HTR-8/SVneo (cell line): ENCODE results near the gene ERBIN.
A peak's percentile ranks its signal among the peaks of the same experiment; 100 is the strongest.
"Not testable (repeated sequence)": the region's sequence is repeated elsewhere in the genome, so short reads cannot be mapped to it uniquely, and the experiment has no call there.

Source experiments
- DNase-seq: peaks from one replicate; pipeline ENCODE4 v3.0.0; 2011; ENCODE audit warnings: low spot score, mixed read lengths; ENCODE audit not compliant: insufficient read length
- FAIRE-seq: peaks from 2 replicates; lab custom pipeline; 2011; peaks lifted over from hg19 to GRCh38; lab: Jason Lieb, UNC

ERBIN gene

GRCh38 chr5:65952259-65952658 lies 25.9 kb downstream of the ERBIN start:
- no peak for FAIRE-seq
- no peak for DNase-seq

- FAIRE-seq (no peak), DNase-seq (no peak)
Observed at GRCh38 chr5:65954200-65954599, 27.8 kb downstream of the ERBIN start.

- FAIRE-seq, result no peak
- no peak for DNase-seq
Observed at GRCh38 chr5:65955746-65956145, 29.4 kb downstream of the ERBIN start.

GRCh38 chr5:65957703-65958102 lies 31.3 kb downstream of the ERBIN start:
- FAIRE-seq, DNase-seq: not testable (repeated sequence)

GRCh38 chr5:65961633-65962032 lies 35.3 kb downstream of the ERBIN start:
- no peak for FAIRE-seq
- peak; percentile 24 for DNase-seq

GRCh38 chr5:65967288-65968066 lies 41.1 kb downstream of the ERBIN start:
- no peak for FAIRE-seq
- DNase-seq, result no peak

- FAIRE-seq, result no peak
- DNase-seq, result no peak
Observed at GRCh38 chr5:65969539-65970393, 43.4 kb downstream of the ERBIN start.

GRCh38 chr5:65970481-65971367 lies 44.3 kb downstream of the ERBIN start:
- FAIRE-seq, result no peak

GRCh38 chr5:65971643-65972042 lies 45.3 kb downstream of the ERBIN start:
- DNase-seq (no peak), FAIRE-seq (no peak)

More at GRCh38 chr5:65970481-65971367, 44.3 kb downstream of the ERBIN start:
- no peak for DNase-seq

GRCh38 chr5:65972896-65973295 lies 46.5 kb downstream of the ERBIN start:
- not testable (repeated sequence) for DNase-seq, FAIRE-seq

- FAIRE-seq, result no peak
- no peak for DNase-seq
Observed at GRCh38 chr5:65978251-65978650, 51.9 kb downstream of the ERBIN start.

- FAIRE-seq (no peak), DNase-seq (no peak)
Observed at GRCh38 chr5:65981548-65981947, 55.2 kb downstream of the ERBIN start.

- DNase-seq, result no peak
- no peak for FAIRE-seq
Observed at GRCh38 chr5:65981969-65982619, 55.7 kb downstream of the ERBIN start.

GRCh38 chr5:65982635-65983034 lies 56.3 kb downstream of the ERBIN start:
- DNase-seq (no peak), FAIRE-seq (no peak)

- DNase-seq (no peak), FAIRE-seq (no peak)
Observed at GRCh38 chr5:65984098-65984885, 57.9 kb downstream of the ERBIN start.

- FAIRE-seq (no peak), DNase-seq (peak; percentile 49)
Observed at GRCh38 chr5:65986050-65986451, 59.7 kb downstream of the ERBIN start.

GRCh38 chr5:65986796-65987195 lies 60.4 kb downstream of the ERBIN start:
- FAIRE-seq (no peak), DNase-seq (no peak)

- DNase-seq (no peak), FAIRE-seq (no peak)
Observed at GRCh38 chr5:65987982-65988381, 61.6 kb downstream of the ERBIN start.

- FAIRE-seq (no peak), DNase-seq (no peak)
Observed at GRCh38 chr5:65989158-65989557, 62.8 kb downstream of the ERBIN start.
